GM18499 (cell line): Measurements from ENCODE around the gene RPRD2.
"Not testable (repeated sequence)": the region's sequence is repeated elsewhere in the genome, so short reads cannot be mapped to it uniquely, and the experiment has no call there.

ENCODE experiments used
- ATAC-seq: cut with Tn5 transposase; IDR thresholded peaks from one replicate; pipeline ENCODE4 v1.9.1; 2021; ENCODE audit warnings: moderate number of reproducible peaks; ENCODE audit not compliant: insufficient read depth, unreplicated experiment

The RPRD2 gene

DNA sequence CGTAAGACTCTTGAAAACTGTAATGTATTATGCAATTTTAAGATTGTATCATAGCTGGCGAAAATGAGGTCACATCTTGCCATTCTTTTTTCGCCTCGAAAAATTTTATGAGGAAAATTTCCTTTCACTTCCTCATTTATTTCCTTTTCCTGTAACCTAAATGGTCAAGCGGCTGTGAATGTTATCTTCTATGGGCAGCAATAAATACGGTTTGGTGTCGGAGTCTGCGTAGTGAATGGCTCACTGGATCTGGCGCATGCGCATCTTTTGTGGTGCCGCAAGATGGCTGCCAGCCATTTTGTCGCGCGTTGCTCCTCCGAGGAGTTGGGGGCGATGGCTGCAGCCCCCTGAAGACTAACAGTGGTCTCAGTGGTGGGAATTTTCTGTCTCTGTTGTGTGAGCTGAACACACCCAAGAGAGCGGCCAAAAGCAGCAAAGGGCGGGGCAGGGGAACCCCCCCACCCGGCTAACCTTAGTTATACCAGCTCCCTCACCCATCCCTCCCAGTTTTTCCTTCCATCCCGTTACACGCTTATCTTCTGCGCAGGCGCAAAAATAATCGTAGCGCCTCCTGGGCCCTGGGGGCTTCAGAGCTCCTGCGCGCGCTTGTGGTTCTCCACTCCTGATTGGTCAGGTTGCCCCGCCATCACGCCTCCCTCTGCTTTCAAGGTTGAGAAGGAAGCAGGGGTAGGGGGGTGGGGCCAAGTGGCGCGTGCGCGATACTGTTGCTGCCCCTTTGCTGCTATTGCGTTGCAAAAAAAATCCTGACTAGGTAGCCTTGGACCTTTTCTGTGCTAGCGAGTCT is at the start of gene RPRD2:
Gene RPRD2, plus strand, starts transcription at position 722 of the 805 bp plus-strand sequence. CDS start 568 bp downstream, outside the sequence.
- ATAC-seq, result peak; percentile 67

DNA sequence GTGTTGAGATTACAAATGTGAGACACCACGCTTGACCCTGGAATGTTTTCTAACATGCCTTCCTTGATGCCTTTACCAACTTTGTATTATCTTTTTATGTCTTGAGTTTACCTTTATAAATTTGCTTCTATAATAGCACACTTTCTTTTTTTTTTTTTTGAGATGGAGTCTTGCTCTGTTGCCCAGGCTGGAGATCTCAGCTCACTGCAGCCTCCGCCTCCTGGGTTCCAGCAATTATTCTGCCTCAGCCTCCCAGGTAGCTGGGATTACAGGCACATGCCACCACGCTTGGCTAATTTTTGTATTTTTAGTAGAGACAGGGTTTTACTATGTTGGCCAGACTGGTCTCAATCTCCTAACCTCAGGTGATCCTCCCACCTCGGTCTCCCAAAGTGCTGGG is 49.3 kb upstream of the RPRD2 start:
- not testable (repeated sequence) for ATAC-seq

DNA sequence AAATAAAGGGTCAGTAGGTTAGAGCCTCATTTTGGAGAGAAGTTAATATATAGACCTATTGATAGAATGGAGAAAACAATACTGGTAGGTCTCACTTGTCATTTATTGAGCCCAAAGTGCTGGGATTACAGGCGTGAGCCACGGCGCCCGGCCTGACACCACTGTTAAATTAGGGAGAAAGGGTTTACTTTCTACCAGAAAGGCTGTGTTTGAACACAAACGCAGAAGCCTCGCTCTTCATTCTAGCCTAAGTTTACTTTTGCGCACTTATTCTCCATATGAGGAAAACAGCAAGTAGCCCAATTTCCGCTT is 43.3 kb upstream of the RPRD2 start:
- ATAC-seq, result no peak

DNA sequence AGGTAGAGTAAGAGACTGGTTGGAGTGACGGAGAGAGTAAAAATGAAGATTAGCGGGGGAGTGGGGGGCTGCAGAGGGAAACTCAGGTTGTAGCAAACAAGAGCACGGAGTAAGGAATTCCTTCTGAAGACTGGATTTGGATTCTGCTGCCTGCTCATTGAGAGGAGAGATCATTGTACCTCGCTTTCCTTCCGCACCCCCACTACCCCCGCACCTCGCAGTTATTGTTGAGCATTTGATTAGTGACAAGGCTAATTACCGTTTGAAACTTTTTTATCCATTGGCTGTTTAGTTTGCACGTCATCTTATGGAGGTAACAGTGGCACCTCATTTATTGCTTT is 42.2 kb upstream of the RPRD2 start:
- no peak for ATAC-seq

DNA sequence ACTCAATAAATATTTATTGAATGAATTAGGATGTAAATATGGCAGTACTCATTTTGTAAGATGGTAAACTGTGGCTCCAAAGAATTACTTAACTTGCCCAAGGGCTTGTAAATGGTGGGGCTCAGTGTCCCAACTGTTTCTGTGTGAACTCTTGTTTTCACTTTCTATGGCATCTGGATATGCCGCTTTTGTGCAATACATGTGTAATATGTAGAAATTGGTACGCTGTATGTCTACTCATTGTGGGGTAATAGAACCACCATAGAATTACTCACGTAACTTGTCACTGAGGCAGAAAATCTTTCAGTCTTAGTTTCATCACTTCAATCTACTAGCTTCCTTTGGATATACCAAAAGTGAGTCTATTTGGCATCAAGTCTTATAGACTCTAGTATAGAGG is 41.6 kb upstream of the RPRD2 start:
- ATAC-seq, result no peak

DNA sequence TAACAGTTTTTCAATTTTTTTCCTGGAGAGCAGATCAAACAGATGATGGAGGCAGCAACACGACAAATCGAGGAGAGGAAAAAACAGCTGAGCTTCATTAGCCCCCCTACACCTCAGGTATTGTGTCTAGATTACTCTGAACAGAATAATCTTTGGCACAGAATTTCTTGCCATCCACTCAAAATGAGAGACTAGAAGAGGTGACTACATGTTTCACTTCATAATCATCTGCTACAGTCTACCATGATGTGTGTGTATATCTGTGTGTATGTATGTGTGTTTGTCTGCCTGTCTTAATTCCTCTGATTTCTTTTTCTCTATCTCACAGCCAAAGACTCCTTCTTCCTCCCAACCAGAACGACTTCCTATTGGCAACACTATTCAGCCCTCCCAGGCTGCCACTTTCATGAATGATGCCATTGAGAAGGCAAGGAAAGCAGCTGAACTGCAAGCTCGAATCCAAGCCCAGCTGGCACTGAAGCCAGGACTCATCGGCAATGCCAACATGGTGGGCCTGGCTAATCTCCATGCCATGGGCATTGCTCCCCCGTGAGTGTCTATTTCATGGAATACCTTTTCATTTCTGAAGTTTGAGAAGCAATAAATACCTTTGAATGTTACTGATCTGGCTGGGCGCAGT is 31.2 kb upstream of the RPRD2 start:
- no peak for ATAC-seq

DNA sequence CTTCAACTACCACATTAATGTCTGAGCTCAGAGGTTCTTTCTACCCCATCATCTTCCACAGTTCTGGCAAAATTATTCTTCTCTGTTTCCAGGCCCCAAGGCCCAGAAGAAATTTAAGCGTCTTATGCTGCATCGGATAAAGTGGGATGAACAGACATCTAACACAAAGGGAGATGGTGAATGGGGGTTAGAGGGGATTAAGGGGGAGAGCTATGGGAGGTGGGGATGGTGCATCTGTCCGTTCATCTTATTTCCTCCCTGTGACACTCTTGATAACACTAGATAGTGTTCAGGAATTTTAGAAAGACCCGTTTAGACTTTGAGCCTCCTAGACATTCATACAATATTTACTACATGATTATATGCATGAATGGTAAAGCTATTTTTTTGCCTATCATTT is 17.6 kb upstream of the RPRD2 start:
- no peak for ATAC-seq

DNA sequence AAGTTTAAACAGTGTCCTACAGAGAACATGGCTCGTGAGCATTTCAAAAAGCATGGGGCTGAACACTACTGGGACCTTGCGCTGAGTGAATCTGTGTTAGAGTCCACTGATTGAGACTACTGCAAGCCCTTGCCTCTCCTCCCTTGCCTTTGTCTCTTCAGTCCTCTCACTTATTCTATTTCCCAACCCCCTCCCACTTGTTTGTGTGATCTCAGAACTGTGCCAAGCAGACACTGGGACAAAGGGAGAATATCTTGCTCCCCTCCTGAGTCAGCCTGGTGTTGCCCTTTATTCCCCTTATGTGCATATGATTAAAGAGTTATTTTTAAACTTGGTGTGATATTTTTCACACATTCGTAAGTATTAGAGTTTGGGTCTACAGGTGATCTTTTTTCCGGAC is 11.1 kb upstream of the RPRD2 start:
- ATAC-seq, result no peak

DNA sequence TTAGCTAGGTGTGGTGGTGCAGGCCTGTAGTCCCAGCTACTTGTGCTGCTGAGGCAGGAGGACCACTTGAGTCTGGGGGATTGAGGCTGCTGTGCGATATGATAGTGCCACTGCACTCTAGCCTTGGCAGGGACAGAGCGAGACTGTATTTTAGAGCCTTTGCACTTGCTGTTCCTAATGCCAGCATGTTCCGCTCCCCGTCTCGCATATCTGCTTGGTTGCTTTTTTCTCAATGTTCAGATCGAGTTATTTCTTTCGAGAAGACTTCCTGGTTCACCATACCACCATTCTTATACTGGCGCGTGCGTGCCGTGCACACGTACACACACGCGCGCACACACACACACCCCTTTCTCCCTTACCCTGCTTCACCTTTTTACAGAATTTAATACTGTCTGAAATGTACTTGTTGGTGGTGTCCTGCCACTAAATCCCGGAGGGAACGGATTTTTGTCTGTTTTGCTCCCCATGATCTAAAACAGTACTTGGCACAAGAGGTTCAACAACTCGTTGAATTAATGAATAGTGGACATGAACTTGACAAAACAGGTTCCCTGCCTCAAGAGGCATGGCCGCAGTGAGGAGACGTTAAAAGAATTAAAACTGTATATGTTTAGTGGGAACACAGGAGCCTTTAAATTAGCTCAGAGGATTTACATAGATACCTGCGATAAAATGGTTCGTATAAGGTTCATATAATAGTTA is 1.1 kb upstream of the RPRD2 start:
- ATAC-seq, result no peak

DNA sequence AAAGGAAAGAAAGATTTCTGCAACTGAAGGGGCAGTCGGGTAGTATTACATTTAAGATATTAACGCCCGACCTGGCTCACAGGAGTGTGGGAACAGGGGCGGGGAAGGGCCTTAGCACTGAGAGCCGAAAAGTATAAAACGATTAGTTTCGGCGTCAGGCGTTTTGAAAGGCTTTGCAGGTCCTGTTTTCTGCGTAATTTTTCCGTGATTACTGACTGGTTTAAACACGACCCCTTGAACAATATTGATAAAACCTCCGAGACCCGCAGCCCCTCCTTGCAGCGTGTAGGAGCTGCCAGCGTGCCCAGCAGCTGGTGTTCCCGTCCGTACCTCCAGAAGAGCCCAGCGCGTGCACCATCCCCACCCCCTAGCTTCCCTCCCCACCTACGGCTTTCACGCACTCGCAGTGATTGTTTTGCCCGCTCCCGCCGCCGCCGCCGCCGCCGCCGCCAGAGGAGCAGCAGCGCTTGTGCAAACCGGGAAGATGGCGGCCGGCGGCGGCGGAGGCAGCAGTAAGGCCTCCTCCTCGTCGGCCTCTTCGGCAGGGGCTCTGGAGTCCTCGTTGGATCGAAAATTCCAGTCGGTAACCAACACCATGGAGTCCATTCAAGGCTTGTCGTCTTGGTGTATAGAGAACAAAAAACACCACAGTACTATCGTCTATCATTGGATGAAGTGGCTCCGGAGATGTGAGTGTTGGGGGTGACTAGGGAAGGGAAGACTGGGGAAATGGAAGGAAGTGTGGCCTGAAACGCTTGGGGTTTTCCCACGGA is 470 bp downstream of the RPRD2 start:
- ATAC-seq, result no peak

DNA sequence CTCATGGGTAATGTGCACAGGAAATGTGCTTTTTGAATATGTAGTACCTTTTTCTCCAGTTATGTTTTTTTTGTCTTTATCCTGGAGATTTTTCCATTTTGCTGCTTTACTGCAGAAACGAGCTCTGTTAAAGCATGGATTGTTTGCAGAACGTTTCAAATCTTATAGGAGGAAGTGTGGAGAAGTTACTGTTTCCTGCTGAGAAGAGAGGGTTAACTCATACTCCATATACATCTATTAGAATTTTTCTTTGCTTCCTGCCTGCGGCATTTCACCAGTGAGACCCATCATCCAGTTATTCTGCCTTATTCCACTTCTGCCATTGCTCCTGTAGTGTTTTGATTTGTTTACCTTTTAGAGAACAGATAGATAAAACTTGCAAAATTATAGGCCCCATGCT is 2.0 kb downstream of the RPRD2 start:
- ATAC-seq, result no peak

DNA sequence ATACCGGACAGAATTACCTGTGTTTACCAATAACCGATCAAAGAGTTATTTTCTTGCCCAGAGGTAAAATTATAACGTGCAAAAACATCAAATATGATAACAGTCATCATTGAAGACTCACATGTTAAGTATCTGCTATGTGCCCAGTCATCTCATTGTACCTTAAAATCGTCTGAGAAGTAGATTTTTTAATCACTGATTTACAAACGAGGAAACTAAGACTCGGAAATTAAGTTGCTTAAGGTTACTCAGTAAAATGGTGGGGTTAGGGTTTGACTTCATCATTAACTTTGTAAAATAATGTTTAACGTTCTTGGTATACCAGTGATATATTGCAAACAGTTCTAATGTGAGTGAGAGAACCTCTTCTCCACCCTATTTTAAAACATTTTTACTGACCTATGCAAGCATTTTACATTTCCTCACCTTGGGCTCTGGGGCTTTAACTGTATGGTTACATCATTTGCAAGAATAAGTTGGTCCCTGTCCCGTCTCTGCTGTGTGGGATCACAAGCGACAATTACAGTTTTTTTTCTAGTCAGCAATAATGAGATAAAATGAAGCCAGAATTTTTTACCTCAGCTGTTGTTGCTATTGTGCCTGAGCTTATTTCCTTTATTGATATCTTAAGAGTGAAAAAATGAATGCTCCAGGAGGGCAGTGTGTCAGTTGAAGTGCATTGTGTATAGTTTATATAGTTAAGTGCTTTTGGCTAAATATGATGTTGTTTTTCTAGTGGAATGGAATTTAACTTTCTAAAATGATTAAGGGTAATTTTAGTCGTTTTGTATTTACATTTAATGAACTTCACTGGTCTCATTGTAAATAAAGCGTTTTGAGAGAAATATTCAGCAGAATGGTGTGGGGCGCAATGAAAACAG is 2.7 kb downstream of the RPRD2 start:
- ATAC-seq, result no peak

DNA sequence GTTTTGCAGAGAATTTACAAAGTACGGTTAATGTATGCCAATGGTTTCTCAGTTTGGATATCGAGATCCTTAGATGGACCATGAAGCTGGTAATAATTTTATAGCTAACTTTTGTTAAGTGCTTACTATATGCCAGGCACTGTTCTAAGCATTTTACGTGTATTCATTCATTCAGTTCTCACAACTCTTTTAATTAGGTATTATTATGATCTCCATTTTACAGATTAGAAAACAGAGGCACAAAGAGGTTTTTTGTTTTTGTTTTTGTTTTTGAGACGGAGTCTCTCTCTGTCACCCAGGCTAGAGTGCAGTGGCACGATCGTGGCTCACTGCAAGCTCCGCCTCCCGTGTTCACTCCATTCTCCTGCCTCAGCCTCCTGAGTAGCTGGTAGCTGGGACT is 7.2 kb downstream of the RPRD2 start:
- ATAC-seq, result no peak

DNA sequence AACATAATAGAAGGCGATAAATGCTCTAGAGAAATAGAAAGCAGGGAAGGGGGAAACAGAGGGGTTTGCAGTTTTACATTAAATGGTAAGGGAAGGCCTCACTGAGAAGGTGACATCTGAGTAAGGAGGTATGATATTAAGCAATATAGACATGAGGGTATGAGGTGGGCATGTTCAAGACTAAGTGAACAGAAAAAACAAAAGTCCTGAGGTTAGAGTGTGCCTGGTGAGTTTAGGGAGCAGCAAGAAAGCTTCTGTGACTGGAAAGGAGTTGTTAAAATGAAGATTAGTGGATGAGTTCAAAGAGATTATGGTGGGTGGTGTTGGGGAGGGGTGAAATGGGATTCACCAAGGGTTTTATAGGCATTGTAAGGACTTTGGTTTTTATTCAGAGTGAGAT is 8.6 kb downstream of the RPRD2 start:
- no peak for ATAC-seq

DNA sequence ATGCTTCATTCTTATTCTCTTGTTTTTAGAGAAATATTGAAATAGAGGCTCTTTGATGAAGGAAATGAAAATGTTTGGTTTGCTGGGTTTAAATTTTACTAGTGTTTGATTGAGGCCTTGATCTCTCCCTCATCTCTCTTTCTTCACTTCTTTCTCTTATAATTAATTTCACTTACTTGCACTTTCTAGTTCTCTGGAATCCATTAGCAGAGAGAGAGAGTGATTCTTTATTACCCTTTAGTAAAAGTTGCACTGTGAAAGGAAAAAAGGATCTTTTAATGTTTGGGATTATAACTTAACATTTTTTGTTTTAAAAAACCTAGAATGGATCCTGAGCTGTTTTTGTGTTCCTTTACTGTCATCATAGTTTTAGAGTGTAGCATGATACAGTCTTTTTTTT is 12.2 kb downstream of the RPRD2 start:
- ATAC-seq, result no peak

DNA sequence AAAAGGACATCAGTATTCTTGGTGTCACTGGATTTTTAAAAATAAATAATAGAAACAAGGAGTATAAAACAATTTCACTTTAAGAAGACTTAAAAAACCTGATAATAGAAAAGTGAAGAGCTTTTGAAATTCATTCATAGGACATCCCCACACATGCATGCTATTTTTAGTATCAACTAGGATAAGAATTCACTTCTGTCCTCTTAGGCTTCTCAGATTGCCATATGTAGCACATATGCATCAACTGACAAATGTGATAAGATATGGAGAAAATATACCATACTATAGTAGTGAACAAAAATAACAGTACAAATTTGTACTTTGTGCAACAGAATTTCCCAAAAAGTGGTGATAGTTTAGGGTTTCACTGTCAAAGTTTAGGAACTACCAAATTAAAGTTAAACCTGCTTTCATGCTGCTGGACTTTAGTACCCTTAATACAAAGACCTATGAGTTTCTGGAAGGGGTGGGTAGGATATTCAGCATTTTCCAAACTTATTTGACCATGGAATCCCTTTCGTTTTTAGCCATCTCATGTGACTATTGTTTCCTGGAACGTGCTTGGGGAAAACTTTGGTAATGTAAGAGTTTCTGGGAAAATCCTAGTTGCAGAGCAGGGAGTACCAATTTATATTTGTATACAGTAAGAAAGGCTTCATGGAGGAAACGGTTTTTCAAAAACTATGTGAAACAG is 19.8 kb downstream of the RPRD2 start:
- ATAC-seq, result no peak

DNA sequence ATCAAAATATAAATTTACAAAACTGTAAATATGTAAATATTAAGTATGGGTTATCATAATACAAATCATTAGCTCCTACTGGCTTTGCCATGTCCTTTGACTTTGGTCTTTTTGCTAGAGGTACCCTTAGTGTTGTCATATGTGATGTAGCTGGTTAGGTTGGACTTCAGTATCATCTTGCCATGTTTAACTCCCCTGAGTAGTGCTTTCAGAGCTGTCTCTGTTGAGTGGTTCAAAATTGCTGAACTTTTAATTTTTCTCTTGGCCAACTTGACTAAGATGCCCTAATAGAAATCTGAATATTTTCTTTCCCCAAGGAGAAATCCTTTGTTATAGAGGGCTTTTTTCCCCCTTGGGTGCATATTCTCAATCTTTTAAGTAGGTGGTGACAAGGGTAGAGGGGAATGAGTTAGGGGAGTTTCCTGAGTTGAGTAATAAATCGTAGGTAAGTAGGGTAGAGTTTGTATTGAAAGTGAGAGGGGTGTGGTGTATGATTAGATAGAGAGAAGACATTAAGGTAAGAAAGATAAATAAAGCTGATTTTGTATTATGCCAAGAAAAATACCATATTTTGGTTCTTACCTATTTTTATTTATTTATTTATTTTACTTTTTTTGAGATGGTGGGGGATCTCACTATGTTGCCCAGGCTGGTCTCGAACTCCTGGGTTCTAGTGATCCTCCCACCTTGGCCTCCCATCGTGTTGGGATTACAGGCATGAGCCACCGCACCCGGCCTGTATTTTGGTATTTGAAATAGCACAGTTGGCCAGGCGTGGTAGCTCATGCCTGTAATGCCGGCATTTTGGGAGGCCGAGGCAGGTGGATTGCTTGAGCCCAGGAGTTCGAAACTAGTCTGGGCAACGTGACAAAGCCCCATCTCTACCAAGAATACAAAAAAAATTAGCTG is 21.8 kb downstream of the RPRD2 start:
- ATAC-seq, result no peak

DNA sequence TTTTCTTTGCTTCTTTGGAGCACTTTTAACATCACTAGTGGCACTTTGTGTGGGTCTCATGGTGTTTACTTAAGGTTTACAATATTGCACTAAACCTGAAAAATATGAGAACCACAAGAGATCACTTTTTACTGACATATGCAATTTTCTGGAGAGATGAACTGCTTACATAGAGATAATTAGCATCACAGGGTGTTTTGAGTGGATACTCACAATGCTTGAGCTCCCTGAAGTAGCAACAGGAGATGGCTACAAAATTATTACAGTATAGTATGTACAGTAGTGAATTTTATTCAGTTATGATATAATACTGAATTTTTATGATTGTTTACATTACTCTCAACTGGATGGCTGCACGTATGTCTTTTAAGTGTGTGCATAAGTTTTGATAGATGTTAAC is 22.6 kb downstream of the RPRD2 start:
- ATAC-seq, result no peak
